A549 treated with ZK216348 at 1 μM for 4 hours (cell line): ENCODE data around the gene IGSF1. TPM values are rescaled to one million over a fixed set of nuclear protein-coding genes. Genes with fewer than 3 reads are reported as not detected.

ENCODE experiments used
- total RNA-seq: library from RNA; stranded (reverse); fragments of 200-300 nt; extraction: Qiagen RNA extraction; gene quantifications from 5 replicates; pipeline ENCODE4 v1.2.3, GENCODE V29; 2022; ENCODE audit warnings: low read depth

The IGSF1 gene, protein sequence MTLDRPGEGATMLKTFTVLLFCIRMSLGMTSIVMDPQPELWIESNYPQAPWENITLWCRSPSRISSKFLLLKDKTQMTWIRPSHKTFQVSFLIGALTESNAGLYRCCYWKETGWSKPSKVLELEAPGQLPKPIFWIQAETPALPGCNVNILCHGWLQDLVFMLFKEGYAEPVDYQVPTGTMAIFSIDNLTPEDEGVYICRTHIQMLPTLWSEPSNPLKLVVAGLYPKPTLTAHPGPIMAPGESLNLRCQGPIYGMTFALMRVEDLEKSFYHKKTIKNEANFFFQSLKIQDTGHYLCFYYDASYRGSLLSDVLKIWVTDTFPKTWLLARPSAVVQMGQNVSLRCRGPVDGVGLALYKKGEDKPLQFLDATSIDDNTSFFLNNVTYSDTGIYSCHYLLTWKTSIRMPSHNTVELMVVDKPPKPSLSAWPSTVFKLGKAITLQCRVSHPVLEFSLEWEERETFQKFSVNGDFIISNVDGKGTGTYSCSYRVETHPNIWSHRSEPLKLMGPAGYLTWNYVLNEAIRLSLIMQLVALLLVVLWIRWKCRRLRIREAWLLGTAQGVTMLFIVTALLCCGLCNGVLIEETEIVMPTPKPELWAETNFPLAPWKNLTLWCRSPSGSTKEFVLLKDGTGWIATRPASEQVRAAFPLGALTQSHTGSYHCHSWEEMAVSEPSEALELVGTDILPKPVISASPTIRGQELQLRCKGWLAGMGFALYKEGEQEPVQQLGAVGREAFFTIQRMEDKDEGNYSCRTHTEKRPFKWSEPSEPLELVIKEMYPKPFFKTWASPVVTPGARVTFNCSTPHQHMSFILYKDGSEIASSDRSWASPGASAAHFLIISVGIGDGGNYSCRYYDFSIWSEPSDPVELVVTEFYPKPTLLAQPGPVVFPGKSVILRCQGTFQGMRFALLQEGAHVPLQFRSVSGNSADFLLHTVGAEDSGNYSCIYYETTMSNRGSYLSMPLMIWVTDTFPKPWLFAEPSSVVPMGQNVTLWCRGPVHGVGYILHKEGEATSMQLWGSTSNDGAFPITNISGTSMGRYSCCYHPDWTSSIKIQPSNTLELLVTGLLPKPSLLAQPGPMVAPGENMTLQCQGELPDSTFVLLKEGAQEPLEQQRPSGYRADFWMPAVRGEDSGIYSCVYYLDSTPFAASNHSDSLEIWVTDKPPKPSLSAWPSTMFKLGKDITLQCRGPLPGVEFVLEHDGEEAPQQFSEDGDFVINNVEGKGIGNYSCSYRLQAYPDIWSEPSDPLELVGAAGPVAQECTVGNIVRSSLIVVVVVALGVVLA (N-terminal part only)
- total RNA-seq, result 0.23 to 0.47 TPM (median 0.31 TPM) in 5 replicates

GRCh38 chrX:131288738-131289511, at the start of gene IGSF1:
Gene IGSF1, minus strand, starts transcription at chrX:131289306. Its CDS starts 2,632 bp downstream, at chrX:131286674.

Other genes with a start within 250 kb of the IGSF1 start
- gene ARHGAP36, start 231.0 kb downstream of the IGSF1 start, total RNA-seq, result not detected in 5 replicates